ENCODE measurements around the gene SPEN.

SPEN gene

DNA sequence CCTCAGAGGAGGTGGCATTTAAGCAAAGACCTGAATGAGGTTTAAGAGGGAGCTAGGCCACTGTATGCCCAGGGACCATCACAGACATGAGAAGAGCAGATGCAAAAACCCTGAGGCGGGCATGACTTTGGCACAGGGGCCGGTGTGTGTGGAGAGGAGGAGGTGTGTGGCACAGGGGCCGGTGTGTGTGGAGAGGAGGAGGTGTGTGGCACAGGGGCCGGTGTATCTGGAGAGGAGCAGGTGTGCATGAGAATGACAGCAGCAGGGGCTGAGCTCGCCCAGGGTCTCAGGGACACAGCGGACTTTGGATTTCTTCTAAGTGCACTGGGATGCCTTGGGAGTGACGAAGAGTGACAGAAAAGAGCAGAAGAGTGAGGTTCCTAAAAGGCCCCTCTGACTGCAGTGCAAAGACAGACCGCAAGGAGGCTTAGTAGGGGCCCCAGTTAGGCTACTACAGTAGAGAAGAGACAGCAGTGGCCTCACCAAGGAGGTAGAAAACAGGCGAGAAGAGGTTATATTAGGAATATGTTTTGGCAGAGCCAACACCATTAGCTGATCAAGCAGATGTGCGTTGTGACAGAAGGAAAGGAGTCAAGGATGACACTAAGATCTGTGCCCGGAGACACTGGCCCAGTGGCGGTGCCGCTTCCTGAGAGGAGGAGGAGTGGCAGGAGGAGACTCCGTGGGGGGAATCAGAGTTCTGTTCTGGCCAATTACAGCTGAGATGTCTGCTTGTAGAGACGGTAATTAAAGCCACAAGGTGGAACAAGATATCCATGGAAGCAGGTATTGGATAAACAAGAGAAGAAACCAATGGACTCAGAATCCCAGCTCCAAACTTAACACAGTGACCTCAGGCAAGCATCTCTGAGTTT, 110.0 kb downstream of the SPEN start:
- DNase-seq (ENCODE audit: low read depth), result no peak
- H3K4me3 ChIP-seq (ENCODE audit: low read length), result no peak overlapping the region
- TF ChIP-seq, protein P1, sequence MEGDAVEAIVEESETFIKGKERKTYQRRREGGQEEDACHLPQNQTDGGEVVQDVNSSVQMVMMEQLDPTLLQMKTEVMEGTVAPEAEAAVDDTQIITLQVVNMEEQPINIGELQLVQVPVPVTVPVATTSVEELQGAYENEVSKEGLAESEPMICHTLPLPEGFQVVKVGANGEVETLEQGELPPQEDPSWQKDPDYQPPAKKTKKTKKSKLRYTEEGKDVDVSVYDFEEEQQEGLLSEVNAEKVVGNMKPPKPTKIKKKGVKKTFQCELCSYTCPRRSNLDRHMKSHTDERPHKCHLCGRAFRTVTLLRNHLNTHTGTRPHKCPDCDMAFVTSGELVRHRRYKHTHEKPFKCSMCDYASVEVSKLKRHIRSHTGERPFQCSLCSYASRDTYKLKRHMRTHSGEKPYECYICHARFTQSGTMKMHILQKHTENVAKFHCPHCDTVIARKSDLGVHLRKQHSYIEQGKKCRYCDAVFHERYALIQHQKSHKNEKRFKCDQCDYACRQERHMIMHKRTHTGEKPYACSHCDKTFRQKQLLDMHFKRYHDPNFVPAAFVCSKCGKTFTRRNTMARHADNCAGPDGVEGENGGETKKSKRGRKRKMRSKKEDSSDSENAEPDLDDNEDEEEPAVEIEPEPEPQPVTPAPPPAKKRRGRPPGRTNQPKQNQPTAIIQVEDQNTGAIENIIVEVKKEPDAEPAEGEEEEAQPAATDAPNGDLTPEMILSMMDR (conservative IDR thresholded peaks at IDR 0.05; ENCODE audit: low read length), result peak; percentile 55

DNA sequence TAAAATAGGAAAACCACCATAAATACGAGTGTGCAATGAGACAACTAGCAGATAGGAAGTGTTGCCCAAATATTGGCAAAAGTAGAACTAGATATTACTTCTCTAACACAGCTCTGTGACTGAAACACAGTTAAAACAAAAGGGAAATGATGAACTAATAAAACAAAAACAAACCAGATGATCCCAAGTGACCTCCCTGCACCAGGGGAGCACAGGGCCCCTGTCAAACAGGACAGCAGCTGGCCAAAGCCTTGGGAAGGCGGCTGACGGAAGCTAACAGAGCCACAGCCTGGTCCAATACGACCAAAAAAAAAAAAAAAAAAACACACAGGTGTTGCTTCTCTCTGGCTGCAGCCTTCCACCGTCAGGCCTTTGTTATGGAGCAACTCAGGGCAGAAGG, 110.6 kb downstream of the SPEN start:
- TF ChIP-seq, protein P1 (conservative IDR thresholded peaks at IDR 0.05; ENCODE audit: low read length), result no peak
- no peak for DNase-seq (ENCODE audit: low read depth)
- no peak overlapping the region for H3K4me3 ChIP-seq (ENCODE audit: low read length)

DNA sequence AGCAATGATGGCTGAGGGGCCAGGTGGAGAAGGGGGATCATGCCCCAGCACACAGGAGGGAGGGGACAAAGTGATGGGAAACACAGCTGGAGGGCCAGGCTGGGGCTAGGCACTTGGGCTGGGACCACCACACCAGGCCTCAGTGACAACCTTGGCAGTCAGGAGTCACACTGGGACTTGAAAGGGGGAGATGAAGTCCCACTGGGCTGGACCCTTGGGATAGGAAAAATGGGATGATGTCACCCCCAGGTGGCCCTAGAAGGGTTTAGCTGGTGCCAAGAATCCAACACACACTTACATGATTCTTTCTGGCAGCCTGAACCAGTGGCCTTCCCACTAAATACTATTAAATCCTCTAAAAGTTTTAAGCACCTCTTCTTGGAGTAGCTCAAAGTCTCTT, 111.3 kb downstream of the SPEN start:
- TF ChIP-seq, protein P1 (conservative IDR thresholded peaks at IDR 0.05; ENCODE audit: low read length), result no peak
- H3K4me3 ChIP-seq (ENCODE audit: low read length), result no peak overlapping the region
- DNase-seq (ENCODE audit: low read depth), result peak; percentile 26

DNA sequence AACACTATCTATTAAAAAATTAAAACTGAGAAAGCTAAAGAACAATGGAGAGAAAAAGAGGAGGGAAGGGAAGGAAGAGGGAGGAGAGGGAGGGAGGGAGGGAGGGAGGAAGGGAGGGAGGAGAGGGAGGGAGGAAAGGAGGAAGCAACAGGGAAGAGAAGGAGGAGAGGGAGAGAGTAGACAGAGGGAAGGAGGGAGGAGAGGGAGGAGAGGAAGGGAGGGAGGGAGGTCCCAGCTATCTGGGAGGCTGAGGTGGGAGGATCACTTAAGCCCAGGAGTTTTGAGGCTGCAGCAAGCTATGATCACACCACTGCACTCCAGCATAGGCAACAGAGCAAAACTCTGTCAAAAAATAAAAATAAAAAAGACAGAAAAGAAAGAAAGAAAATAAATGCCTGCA, 111.9 kb downstream of the SPEN start:
- H3K4me3 ChIP-seq (ENCODE audit: low read length), result no peak overlapping the region
- TF ChIP-seq, protein P1 (conservative IDR thresholded peaks at IDR 0.05; ENCODE audit: low read length), result no peak
- no peak for DNase-seq (ENCODE audit: low read depth)

DNA sequence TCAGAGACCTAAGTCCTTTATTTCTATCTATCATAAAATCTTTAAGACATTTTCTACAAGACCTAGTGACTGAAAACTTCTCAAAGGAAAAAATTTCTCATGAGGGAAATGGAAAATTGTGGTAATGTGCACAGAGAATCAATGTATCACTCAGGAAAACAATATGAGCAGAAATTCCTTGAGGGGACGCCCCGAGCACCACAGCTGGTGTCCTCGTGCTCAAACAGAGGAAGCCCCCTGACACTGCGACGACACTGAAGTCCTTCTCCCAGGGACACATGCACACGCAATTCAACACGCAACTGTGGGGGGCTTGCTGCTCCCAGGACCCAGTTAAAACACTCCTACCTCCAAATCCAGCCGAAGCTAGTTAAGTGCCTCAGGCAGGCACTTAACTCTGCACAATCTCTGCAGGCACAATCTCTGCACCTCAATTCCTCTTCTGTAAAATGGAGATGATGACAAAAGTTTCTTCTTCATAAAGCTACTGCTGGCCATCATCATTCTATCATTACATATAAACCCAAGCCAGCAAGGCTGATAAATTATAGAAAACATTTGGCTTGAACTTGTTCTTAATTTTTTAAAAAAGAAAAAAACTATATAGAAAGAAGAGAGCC, 112.4 kb downstream of the SPEN start:
- DNase-seq (ENCODE audit: low read depth), result no peak
- H3K4me3 ChIP-seq (ENCODE audit: low read length), result no peak overlapping the region
- TF ChIP-seq, protein P1 (conservative IDR thresholded peaks at IDR 0.05; ENCODE audit: low read length), result no peak

DNA sequence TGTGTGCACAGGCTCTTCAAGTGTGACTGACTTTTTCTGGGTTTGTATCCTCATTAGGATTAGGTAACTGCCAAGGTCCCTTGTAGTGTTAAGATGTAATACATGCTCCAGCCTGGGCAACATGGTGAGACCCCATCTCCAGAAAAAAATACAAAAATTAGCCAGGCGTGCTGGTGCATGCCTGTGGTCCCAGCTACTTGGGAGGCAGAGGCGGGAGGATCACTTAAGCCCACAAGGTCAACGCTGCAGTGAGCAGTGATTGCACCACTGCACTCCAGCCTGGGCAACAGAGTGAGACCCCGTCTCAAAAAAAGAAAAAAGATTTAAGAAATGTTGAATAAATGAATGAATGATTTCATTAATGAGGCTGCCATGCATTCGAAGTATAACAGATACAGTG, 113.3 kb downstream of the SPEN start:
- no peak overlapping the region for H3K4me3 ChIP-seq (ENCODE audit: low read length)
- TF ChIP-seq, protein P1 (conservative IDR thresholded peaks at IDR 0.05; ENCODE audit: low read length), result no peak
- no peak for DNase-seq (ENCODE audit: low read depth)

DNA sequence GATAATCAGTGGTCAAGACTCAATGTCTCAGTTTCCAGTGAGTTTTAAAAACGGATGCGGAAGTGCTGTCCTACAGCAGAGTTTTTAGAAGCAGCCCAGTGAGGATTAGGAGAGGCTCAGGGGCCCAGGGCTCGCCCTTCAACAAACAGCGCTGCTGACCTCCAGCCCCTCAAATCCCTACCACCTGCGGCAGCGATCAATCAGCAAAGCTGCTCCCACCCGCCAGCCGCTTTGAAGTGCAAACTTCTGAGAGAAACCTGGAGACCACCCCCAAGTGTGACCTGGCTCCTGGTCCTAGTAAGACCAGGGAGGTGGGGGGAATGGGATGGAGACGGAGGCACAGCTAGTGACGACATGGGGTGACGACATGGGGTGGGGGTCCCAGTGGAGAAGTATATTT, 114.0 kb downstream of the SPEN start:
- TF ChIP-seq, protein P1 (conservative IDR thresholded peaks at IDR 0.05; ENCODE audit: low read length), result no peak
- H3K4me3 ChIP-seq (ENCODE audit: low read length), result no peak overlapping the region
- no peak for DNase-seq (ENCODE audit: low read depth)
